ENCODE results near the gene GLT1D1. TPM values are rescaled to one million over a fixed set of nuclear protein-coding genes. Genes with fewer than 3 reads are reported as not detected.

The GLT1D1 gene
- total RNA-seq, 1 donor from 2014 or later: 0.44 TPM

DNA sequence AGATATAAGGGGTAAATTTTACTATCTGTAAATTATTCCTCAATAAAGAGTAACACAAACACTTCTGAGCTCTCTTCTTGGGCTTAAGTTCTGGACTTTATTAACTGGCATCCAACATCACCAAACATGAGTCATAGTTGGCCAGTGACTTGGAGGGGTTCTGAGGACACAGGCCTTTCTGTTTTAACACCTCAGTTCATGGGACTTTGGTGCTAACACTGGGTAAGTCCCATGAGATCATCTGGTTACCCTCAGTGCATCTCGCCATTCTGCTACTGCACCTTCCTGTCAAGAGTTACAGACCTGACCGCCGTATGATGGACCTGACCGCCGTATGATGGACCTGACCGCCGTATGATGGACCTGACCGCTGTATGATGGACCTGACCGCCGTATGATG is 39.4 kb upstream of the GLT1D1 start:
- H3K4me3 Mint-ChIP-seq (ENCODE audit: unreplicated experiment): no peak overlapping the region
- peaks cover 2% of the 10 kb centered on the region for H3K27me3 Mint-ChIP-seq (ENCODE audit: unreplicated experiment)
- no peak overlapping the region for H3K27ac Mint-ChIP-seq (ENCODE audit: unreplicated experiment)
- H3K9me3 Mint-ChIP-seq (ENCODE audit: unreplicated experiment): peaks cover 12% of the 10 kb centered on the region
- no peak for DNase-seq (ENCODE audit: low spot score)
- peaks cover 15% of the 10 kb centered on the region for H3K36me3 Mint-ChIP-seq (ENCODE audit: low read depth, unreplicated experiment)
- TF ChIP-seq, protein P1, sequence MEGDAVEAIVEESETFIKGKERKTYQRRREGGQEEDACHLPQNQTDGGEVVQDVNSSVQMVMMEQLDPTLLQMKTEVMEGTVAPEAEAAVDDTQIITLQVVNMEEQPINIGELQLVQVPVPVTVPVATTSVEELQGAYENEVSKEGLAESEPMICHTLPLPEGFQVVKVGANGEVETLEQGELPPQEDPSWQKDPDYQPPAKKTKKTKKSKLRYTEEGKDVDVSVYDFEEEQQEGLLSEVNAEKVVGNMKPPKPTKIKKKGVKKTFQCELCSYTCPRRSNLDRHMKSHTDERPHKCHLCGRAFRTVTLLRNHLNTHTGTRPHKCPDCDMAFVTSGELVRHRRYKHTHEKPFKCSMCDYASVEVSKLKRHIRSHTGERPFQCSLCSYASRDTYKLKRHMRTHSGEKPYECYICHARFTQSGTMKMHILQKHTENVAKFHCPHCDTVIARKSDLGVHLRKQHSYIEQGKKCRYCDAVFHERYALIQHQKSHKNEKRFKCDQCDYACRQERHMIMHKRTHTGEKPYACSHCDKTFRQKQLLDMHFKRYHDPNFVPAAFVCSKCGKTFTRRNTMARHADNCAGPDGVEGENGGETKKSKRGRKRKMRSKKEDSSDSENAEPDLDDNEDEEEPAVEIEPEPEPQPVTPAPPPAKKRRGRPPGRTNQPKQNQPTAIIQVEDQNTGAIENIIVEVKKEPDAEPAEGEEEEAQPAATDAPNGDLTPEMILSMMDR (IDR thresholded peaks at IDR 0.05; ENCODE audit: unreplicated experiment): no peak
- no peaks in the 10 kb centered on the region for H3K4me1 Mint-ChIP-seq (ENCODE audit: unreplicated experiment)

DNA sequence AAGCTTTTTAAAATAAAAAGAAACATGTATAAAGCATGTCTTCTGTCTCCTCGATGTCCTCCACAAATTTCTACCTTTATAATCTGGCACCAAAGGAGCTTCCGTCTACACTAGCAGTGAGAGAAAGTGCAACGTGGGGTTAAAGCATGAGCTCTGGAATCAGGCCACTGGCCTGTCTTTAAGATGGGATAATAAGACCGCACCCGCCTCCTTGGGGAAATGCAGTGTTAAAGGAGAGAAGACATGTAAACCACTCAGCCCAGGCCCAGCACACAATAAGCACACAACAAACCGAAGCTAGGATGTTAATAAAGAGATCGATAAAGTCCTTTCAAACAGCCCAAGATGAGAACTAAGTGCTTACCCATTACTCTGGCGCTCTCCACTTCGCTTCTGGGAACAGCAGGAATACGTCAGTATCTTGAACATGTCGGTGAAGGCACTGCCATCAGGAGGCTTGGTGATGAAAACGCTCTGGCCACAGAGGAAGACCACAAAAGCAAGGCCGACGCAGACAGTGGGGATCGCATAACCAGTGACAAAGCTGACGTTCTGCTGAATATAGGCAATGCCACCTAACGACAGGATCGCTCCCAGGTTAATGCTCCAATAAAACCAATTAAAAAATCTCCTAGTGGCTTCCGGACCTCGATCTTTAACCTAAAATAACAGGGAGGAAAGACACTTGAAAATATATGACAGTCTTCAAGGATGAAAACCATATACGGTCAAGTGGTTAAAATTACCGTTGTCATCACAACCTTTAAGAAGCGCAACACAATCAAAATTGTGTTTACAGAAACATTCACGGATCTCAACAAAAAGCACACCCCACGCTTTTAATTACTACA is 38.6 kb upstream of the GLT1D1 start:
- no peak for DNase-seq (ENCODE audit: low spot score)
- H3K4me1 Mint-ChIP-seq (ENCODE audit: unreplicated experiment): no peaks in the 10 kb centered on the region
- peaks cover 12% of the 10 kb centered on the region for H3K9me3 Mint-ChIP-seq (ENCODE audit: unreplicated experiment)
- no peak overlapping the region for H3K4me3 Mint-ChIP-seq (ENCODE audit: unreplicated experiment)
- H3K36me3 Mint-ChIP-seq (ENCODE audit: low read depth, unreplicated experiment): peaks cover 15% of the 10 kb centered on the region
- H3K27ac Mint-ChIP-seq (ENCODE audit: unreplicated experiment): no peak overlapping the region
- peaks cover 2% of the 10 kb centered on the region for H3K27me3 Mint-ChIP-seq (ENCODE audit: unreplicated experiment)
- TF ChIP-seq, protein P1 (IDR thresholded peaks at IDR 0.05; ENCODE audit: unreplicated experiment): no peak

DNA sequence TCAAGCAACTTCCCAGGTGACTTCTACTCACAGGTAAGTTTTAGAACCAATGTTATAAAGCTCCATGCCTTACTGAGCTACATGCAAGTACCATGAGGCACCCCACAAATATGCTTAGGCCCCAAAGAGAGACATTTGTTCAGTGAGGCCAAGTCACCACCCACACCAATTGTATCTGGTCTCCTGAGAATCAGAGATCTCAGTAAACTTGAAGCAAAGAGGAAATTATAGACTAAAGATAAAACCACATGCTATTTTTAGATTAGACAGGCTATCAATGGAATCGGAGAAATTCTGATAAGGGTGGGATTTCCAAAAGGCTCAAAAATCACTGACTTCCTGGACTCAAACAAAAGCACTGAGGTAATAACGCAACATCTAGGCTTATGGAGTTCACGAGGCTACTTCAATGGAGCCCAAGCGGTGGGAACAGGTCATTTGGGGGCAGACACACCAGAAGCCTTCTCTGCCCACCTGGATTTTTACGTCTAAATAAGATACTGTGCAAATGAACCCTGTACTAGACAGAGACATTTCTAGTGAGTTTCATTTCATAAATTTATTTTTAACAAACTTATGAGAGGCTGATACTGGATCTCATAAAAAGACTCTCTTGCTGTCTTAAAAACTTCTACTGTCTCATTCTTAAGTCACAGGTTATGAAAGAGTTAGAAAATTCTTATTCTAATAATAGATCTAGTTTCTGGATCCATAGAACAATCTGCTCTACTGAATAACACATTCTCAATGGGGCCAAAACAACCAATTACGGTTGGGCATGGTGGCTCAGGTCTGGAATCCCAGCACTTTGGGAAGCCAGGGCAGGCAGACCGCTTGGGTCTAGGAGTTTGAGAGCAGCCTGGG is 37.3 kb upstream of the GLT1D1 start:
- no peak overlapping the region for H3K4me3 Mint-ChIP-seq (ENCODE audit: unreplicated experiment)
- H3K36me3 Mint-ChIP-seq (ENCODE audit: low read depth, unreplicated experiment): peaks cover 19% of the 10 kb centered on the region
- no peak for DNase-seq (ENCODE audit: low spot score)

DNA sequence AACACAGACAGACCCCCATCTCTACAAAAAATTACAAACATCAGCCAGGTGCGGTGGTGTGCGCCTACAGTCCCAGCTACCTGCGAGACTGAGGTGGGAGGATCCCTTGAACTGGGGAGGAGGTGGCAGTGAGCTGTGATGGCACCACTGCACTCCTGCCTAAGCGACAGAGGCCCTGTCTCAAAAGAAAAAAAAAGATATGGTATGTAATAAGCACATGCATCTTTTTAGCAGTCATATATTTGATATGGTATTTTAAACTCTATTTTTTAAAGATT is 36.7 kb upstream of the GLT1D1 start:
- DNase-seq (ENCODE audit: low spot score): no peak
- H3K36me3 Mint-ChIP-seq (ENCODE audit: low read depth, unreplicated experiment): peaks cover 19% of the 10 kb centered on the region
- peaks cover 16% of the 10 kb centered on the region for H3K9me3 Mint-ChIP-seq (ENCODE audit: unreplicated experiment)
- H3K27ac Mint-ChIP-seq (ENCODE audit: unreplicated experiment): no peak overlapping the region
- TF ChIP-seq, protein P1 (IDR thresholded peaks at IDR 0.05; ENCODE audit: unreplicated experiment): no peak
- H3K4me1 Mint-ChIP-seq (ENCODE audit: unreplicated experiment): peaks cover 7% of the 10 kb centered on the region
- H3K27me3 Mint-ChIP-seq (ENCODE audit: unreplicated experiment): peaks cover 6% of the 10 kb centered on the region
- H3K4me3 Mint-ChIP-seq (ENCODE audit: unreplicated experiment): no peak overlapping the region

More for the DNA sequence above, 37.3 kb upstream of the GLT1D1 start:
- Mint-ChIP-seq H3K27ac (ENCODE audit: unreplicated experiment) (no peak overlapping the region), H3K27me3 (ENCODE audit: unreplicated experiment) (peaks cover 2% of the 10 kb centered on the region), H3K9me3 (ENCODE audit: unreplicated experiment) (peaks cover 15% of the 10 kb centered on the region), H3K4me1 (ENCODE audit: unreplicated experiment) (peaks cover 3% of the 10 kb centered on the region)
- TF ChIP-seq, protein P1 (IDR thresholded peaks at IDR 0.05; ENCODE audit: unreplicated experiment): no peak
